Smooth muscle cell (in vitro differentiated cells): Measurements from ENCODE around the gene TLR10. TPM values are rescaled to one million over a fixed set of nuclear protein-coding genes. Genes with fewer than 3 reads are reported as not detected.
"Not testable (repeated sequence)": the region's sequence is repeated elsewhere in the genome, so short reads cannot be mapped to it uniquely, and the experiment has no call there.

Source experiments
- DNase-seq: peaks from one replicate; lab custom pipeline; 2025; ENCODE audit not compliant: unreplicated experiment; lab: John Stamatoyannopoulos, UW
- H2AFZ ChIP-seq: fragments of 200-600 bp; sonication (generic); 2 replicates; pipeline ENCODE4 v1.6.0; 2016; ENCODE audit warnings: antibody characterized with exemption, low read depth, mild to moderate bottlenecking
- H3F3A ChIP-seq: fragments of 200-600 bp; sonication (generic); 2 replicates; pipeline ENCODE4 v1.6.0; 2017; ENCODE audit warnings: antibody characterized with exemption, low read depth
- H3K27ac ChIP-seq: fragments of 200-600 bp; sonication (generic); 2 replicates; pipeline ENCODE4 v1.5.1; 2016; ENCODE audit warnings: low read depth, mild to moderate bottlenecking
- H3K27me3 ChIP-seq: fragments of 200-600 bp; sonication (generic); 2 replicates; pipeline ENCODE4 v1.6.1; 2016; ENCODE audit warnings: low read depth, mild to moderate bottlenecking
- H3K36me3 ChIP-seq: fragments of 200-600 bp; sonication (generic); 2 replicates; pipeline ENCODE4 v1.5.1; 2016; ENCODE audit warnings: low read depth
- H3K4me1 ChIP-seq: fragments of 200-600 bp; sonication (generic); 2 replicates; pipeline ENCODE4 v1.5.1; 2016; ENCODE audit warnings: low read depth
- H3K4me2 ChIP-seq: fragments of 200-600 bp; sonication (generic); 2 replicates; pipeline ENCODE4 v1.6.0; 2016; ENCODE audit warnings: mild to moderate bottlenecking
- H3K4me3 ChIP-seq: fragments of 200-600 bp; sonication (generic); 2 replicates; pipeline ENCODE4 v1.5.1; 2016; ENCODE audit warnings: mild to moderate bottlenecking
- H3K79me2 ChIP-seq: fragments of 200-600 bp; sonication (generic); 2 replicates; pipeline ENCODE4 v1.6.0; 2016; ENCODE audit warnings: low read depth, mild to moderate bottlenecking
- H3K9ac ChIP-seq: fragments of 200-600 bp; sonication (generic); 2 replicates; pipeline ENCODE4 v1.6.0; 2016; ENCODE audit warnings: low read depth
- H3K9me3 ChIP-seq: fragments of 200-600 bp; sonication (generic); replicated peaks from 2 replicates; pipeline ENCODE4 v1.5.1; 2016; ENCODE audit warnings: low read depth
- H4K20me1 ChIP-seq: fragments of 200-600 bp; sonication (generic); 2 replicates; pipeline ENCODE4 v1.6.0; 2016; ENCODE audit warnings: low read depth
- CTCF ChIP-seq: fragments of 200-600 bp; sonication (generic); IDR thresholded peaks from 2 replicates; pipeline ENCODE4 v1.5.1; 2017; ENCODE audit warnings: borderline replicate concordance, mild to moderate bottlenecking, antibody characterized with exemption; ENCODE audit not compliant: insufficient read depth, poor library complexity, severe bottlenecking
- WGBS: methylation state at CpG from one replicate; pipeline ENCODE4 v1.1.7; 2016; ENCODE audit warnings: low lambda C conversion rate; 5-methylcytosine and 5-hydroxymethylcytosine counted together
- polyA plus RNA-seq: library from polyadenylated mRNA; unstranded; fragments of >200 nt; fragmentation: Nextera tagmentation; extraction: Ambion mirVana; gene quantifications from 2 replicates; pipeline ENCODE4 v1.2.1, GENCODE V29; 2016
- total RNA-seq: library from RNA; depleted of rRNA; stranded (reverse); fragments of >200 nt; gene quantifications from 2 replicates; pipeline ENCODE4 v1.2.3, GENCODE V29; 2014

Gene TLR10
- total and polyA plus RNA-seq, 2 experiments from 2014 or later: not detected

GRCh38 chr4:38815885-38816782 lies 33.3 kb upstream of the TLR10 start:
- no peak overlapping the region for H2AFZ ChIP-seq
- H3F3A ChIP-seq: no peaks in the 10 kb centered on the region
- H3K27ac ChIP-seq: no peak overlapping the region
- H3K9ac ChIP-seq: no peak overlapping the region
- no peaks in the 10 kb centered on the region for H3K9me3 ChIP-seq
- no peak for DNase-seq
- H3K27me3 ChIP-seq: no peaks in the 10 kb centered on the region
- no peaks in the 10 kb centered on the region for H3K4me1 ChIP-seq
- H3K4me2 ChIP-seq: no peak overlapping the region
- H3K4me3 ChIP-seq: no peak overlapping the region
- H3K36me3 ChIP-seq: no peaks in the 10 kb centered on the region
- TF ChIP-seq CTCF: no peak
- 73% methylated on average over 3 of the region's 3 CpGs for WGBS
- H3K79me2 ChIP-seq: no peaks in the 10 kb centered on the region
- no peaks in the 10 kb centered on the region for H4K20me1 ChIP-seq

- DNase-seq: no peak
- Histone ChIP-seq H3K4me3 (no peak overlapping the region), H3F3A (no peaks in the 10 kb centered on the region), H3K9me3 (no peaks in the 10 kb centered on the region), H3K4me1 (no peaks in the 10 kb centered on the region), H3K9ac (no peak overlapping the region), H3K27me3 (no peaks in the 10 kb centered on the region), H3K4me2 (no peak overlapping the region), H3K36me3 (no peaks in the 10 kb centered on the region), H2AFZ (no peak overlapping the region), H4K20me1 (no peaks in the 10 kb centered on the region), H3K27ac (no peak overlapping the region), H3K79me2 (no peaks in the 10 kb centered on the region)
- no peak for TF ChIP-seq CTCF
- 90% methylated on average over 3 of the region's 3 CpGs for WGBS
Measured at GRCh38 chr4:38814386-38814785, 31.6 kb upstream of the TLR10 start.

- no peak for TF ChIP-seq CTCF
- Histone ChIP-seq H3K27me3 (no peaks in the 10 kb centered on the region), H3K4me2 (no peak overlapping the region), H3K27ac (no peak overlapping the region), H2AFZ (no peak overlapping the region), H3K9ac (no peak overlapping the region), H4K20me1 (no peaks in the 10 kb centered on the region), H3K79me2 (no peaks in the 10 kb centered on the region), H3K4me3 (no peak overlapping the region), H3K36me3 (no peaks in the 10 kb centered on the region), H3K9me3 (no peaks in the 10 kb centered on the region), H3F3A (no peaks in the 10 kb centered on the region), H3K4me1 (no peaks in the 10 kb centered on the region)
- 95% methylated on average over 6 of the region's 6 CpGs for WGBS
- DNase-seq: no peak
Measured at GRCh38 chr4:38811297-38811696, 28.5 kb upstream of the TLR10 start.

DNA sequence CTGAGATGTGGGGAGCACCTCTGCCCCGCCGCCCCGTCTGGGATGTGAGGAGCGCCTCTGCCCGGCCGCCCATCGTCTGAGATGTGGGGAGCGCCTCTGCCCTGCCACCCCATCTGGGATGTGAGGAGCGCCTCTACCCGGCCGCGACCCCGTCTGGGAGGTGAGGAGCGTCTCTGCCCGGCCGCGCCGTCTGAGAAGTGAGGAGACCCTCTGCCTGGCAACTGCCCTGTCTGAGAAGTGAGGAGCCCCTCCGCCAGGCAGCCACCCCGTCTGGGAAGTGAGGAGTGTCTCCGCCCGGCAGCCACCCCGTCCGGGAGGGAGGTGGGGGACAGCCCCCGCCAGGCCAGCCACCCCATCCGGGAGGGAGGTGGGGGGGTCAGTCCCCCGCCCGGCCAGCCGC lies 24.7 kb upstream of the TLR10 start:
- 96% methylated on average over 18 of the region's 29 CpGs for WGBS
- H3K27me3 ChIP-seq, H3K27ac ChIP-seq, H2AFZ ChIP-seq, H3K4me2 ChIP-seq, H4K20me1 ChIP-seq, H3F3A ChIP-seq, H3K9ac ChIP-seq, DNase-seq, H3K4me1 ChIP-seq, H3K36me3 ChIP-seq, H3K79me2 ChIP-seq, H3K4me3 ChIP-seq, H3K9me3 ChIP-seq: not testable (repeated sequence)

DNA sequence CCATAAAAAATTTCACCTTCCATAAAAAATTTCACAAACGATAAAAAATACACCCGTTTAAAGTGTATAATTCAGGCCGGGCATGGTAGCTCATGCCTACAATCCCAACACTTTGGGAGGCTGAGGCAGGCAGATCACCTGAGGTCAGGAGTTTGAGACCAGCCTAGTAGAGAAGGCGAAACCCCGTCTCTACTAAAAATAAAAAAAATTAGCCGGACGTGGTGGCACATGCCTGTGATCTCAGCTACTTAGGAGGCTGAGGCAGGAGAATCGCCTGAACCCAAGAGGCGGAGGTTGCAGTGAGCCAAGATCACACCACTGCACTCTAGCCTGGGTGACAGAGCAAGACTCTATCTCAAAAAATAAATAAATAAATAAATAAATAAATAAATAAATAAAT lies 23.5 kb upstream of the TLR10 start:
- H3K4me2 ChIP-seq, H3K9me3 ChIP-seq, H3F3A ChIP-seq, H3K4me3 ChIP-seq, H3K9ac ChIP-seq, H3K79me2 ChIP-seq, DNase-seq, H3K27ac ChIP-seq, H2AFZ ChIP-seq, H4K20me1 ChIP-seq, H3K27me3 ChIP-seq, H3K4me1 ChIP-seq, H3K36me3 ChIP-seq: not testable (repeated sequence)
- 96% methylated on average over 9 of the region's 9 CpGs for WGBS
